Breast epithelium (tissue), 4 donors: ENCODE data around the gene CDH20. TPM values are rescaled to one million over a fixed set of nuclear protein-coding genes. Genes with fewer than 3 reads are reported as not detected.
"Not testable (repeated sequence)": the region's sequence is repeated elsewhere in the genome, so short reads cannot be mapped to it uniquely, and the experiment has no call there.

ENCODE experiments used
- DNase-seq, 2 donors: peaks; one replicate each; pipeline ENCODE4 v3.0.0-alpha.2; 2019; ENCODE audit warnings: low spot score in 2 of 2
- H3K27ac ChIP-seq, 2 donors: fragments of 200-600 bp; sonication (generic) in 1 of 2; one replicate each; pipeline ENCODE4 v1.5.1; 2016 to 2019; ENCODE audit warnings: mild to moderate bottlenecking in 1 of 2
- H3K27me3 ChIP-seq, 2 donors: fragments of 200-600 bp; sonication (generic) in 1 of 2; one replicate each; pipeline versions ENCODE4 v1.5.1 to v1.6.0; 2017 to 2019; ENCODE audit warnings: control low read depth in 1 of 2, mild to moderate bottlenecking in 1 of 2
- H3K36me3 ChIP-seq: fragments of 200-600 bp; one replicate; pipeline ENCODE4 v1.5.1; 2019
- H3K4me1 ChIP-seq, 2 donors: fragments of 200-600 bp; sonication (generic); one replicate each; pipeline ENCODE4 v1.5.1; 2016 to 2019; ENCODE audit warnings: control low read depth in 1 of 2
- H3K4me3 ChIP-seq, 3 donors: fragments of 200-600 bp; sonication (generic); 1 replicate in 2 of 3; 2 replicates in 1 of 3; pipeline ENCODE4 v1.5.1; 2016 to 2019; ENCODE audit warnings: mild to moderate bottlenecking in 3 of 3, moderate library complexity in 2 of 3
- H3K9me3 ChIP-seq, 2 donors: fragments of 200-600 bp; sonication (generic) in 1 of 2; one replicate each; pipeline ENCODE4 v1.5.1; 2016 to 2019; ENCODE audit warnings: control low read depth in 1 of 2
- POLR2A ChIP-seq: fragments of 450-650 bp; IDR thresholded peaks from one replicate; pipeline ENCODE4 v1.6.1; 2016; ENCODE audit warnings: antibody characterized with exemption, mild to moderate bottlenecking, moderate library complexity
- POLR2AphosphoS5 ChIP-seq, 3 donors: sonication (generic); formaldehyde crosslinking; IDR thresholded peaks; one replicate each; pipeline ENCODE4 v1.6.1; 2017; ENCODE audit warnings: antibody characterized with exemption in 3 of 3
- intact Hi-C: fragments of 100-400 bp; cut with DNase I; formaldehyde crosslinking; loops from one replicate; pipeline ENCODE4 v1.15.1; 2023; ENCODE audit warnings: low total_unique reads
- total RNA-seq, 3 donors: library from RNA; depleted of rRNA; stranded (reverse); fragments of >200 nt; gene quantifications; one replicate each; pipeline ENCODE4 v1.1.0, GENCODE V29; 2016
- TF ChIP-seq, protein P1 (sequence below), 3 donors: fragments of 450-650 bp; IDR thresholded peaks; one replicate each; pipeline ENCODE4 v1.5.1; 2016 to 2017; ENCODE audit warnings: antibody characterized with exemption in 3 of 3, mild to moderate bottlenecking in 3 of 3, moderate library complexity in 3 of 3

CDH20 gene
- total RNA-seq, 3 donors from 2014 or later, result 0.66 to 18.1 (median 1.2) TPM

DNA sequence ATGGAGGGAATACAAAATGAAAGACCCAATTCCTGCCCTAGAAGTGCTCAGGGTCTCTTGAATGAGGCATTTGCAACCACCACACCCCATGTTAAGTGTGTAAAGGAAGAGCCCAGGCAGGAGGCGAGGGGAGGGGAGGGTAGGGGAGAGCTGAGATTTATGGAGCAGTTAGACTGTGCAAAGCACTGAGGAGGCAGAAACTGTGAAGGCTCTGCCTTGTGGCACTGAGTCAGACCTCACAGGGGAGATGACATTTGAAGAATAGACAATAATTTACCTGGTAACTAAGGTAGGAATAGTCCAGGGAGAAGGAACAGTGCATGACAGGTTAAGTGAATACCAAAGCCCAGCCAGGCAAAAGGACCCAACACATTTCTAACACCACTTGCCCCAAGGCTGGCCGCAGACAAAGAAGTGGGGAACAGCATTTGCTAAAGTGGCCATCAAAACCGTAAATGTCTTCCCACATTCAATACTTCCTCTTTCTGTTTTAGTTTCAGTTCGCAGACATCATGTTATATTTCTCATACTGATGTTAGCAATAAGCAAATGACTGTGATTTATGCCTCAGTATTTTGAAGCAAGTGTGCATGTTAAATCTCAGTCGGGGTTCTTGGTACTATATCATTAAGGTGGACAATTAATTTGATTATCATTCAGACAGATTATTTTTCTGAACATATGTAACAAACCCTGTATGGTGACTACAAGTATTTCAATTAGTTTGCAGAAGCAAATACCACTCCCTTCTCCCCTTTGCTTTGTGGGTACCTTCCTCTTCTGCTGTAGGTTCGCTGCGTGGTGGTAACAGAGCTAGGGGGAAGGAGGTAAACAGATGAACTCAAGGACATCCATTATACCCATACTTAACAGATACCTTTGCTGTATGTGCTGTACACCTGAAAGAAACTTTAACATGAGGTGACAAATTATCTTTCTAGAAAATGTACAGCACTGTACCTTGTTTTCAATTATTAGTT lies 27.5 kb downstream of the CDH20 start:
- Histone ChIP-seq H3K36me3 (no peaks in the 10 kb centered on the region), H3K4me1 (no peaks in the 10 kb centered on the region), H3K27ac (no peak overlapping the region), H3K9me3 (no peaks in the 10 kb centered on the region), H3K27me3 (no peaks in the 10 kb centered on the region), H3K4me3 (no peak overlapping the region)
- intact Hi-C loops, result no loop called here
- no peak for DNase-seq
- TF ChIP-seq POLR2AphosphoS5 (IDR thresholded peaks at IDR 0.05) (no peak), POLR2A (no peak)
- TF ChIP-seq, protein P1, sequence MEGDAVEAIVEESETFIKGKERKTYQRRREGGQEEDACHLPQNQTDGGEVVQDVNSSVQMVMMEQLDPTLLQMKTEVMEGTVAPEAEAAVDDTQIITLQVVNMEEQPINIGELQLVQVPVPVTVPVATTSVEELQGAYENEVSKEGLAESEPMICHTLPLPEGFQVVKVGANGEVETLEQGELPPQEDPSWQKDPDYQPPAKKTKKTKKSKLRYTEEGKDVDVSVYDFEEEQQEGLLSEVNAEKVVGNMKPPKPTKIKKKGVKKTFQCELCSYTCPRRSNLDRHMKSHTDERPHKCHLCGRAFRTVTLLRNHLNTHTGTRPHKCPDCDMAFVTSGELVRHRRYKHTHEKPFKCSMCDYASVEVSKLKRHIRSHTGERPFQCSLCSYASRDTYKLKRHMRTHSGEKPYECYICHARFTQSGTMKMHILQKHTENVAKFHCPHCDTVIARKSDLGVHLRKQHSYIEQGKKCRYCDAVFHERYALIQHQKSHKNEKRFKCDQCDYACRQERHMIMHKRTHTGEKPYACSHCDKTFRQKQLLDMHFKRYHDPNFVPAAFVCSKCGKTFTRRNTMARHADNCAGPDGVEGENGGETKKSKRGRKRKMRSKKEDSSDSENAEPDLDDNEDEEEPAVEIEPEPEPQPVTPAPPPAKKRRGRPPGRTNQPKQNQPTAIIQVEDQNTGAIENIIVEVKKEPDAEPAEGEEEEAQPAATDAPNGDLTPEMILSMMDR (IDR thresholded peaks at IDR 0.05), result no peak

- Histone ChIP-seq H3K4me1 (no peaks in the 10 kb centered on the region), H3K27me3 (no peaks in the 10 kb centered on the region), H3K9me3 (no peaks in the 10 kb centered on the region), H3K4me3 (no peak overlapping the region), H3K36me3 (no peaks in the 10 kb centered on the region), H3K27ac (no peak overlapping the region)
- no peak for TF ChIP-seq POLR2A
- TF ChIP-seq, protein P1 (IDR thresholded peaks at IDR 0.05), result no peak
- TF ChIP-seq POLR2AphosphoS5 (IDR thresholded peaks at IDR 0.05), result no peak
- intact Hi-C loops, result no loop called here
- no peak for DNase-seq
Measured at GRCh38 chr18:61362511-61362910, 29.3 kb downstream of the CDH20 start.

DNA sequence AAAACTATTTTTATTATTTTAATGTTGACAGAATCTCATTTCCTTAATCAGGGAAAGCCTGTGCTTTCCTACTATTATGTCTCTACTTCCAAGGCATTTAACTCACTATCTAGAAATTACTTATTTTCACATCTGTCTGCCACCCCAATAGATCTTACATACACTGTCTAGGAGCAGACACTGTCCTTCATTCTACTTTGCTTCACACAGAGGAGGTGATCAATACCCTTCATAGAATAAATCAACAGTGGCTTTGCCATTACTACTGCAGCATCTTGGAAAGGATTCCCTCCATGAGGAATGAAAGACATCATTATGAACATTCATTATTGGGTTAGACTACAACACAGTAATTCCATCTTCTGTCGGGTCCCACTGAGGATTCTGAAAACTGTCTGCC lies 31.7 kb downstream of the CDH20 start:
- no peak overlapping the region for H3K27ac ChIP-seq
- intact Hi-C loops, result no loop called here
- no peaks in the 10 kb centered on the region for H3K9me3 ChIP-seq
- H3K4me3 ChIP-seq, result no peak overlapping the region
- no peaks in the 10 kb centered on the region for H3K36me3 ChIP-seq
- TF ChIP-seq POLR2AphosphoS5 (IDR thresholded peaks at IDR 0.05) (no peak), POLR2A (no peak)
- TF ChIP-seq, protein P1 (IDR thresholded peaks at IDR 0.05), result no peak
- no peaks in the 10 kb centered on the region for H3K27me3 ChIP-seq
- H3K4me1 ChIP-seq, result no peaks in the 10 kb centered on the region
- no peak for DNase-seq

- Histone ChIP-seq H3K27me3 (no peaks in the 10 kb centered on the region), H3K9me3 (no peaks in the 10 kb centered on the region), H3K36me3 (no peaks in the 10 kb centered on the region), H3K4me1 (no peaks in the 10 kb centered on the region), H3K27ac (no peak overlapping the region), H3K4me3 (no peak overlapping the region)
- TF ChIP-seq POLR2A, result no peak
- no peak for TF ChIP-seq POLR2AphosphoS5 (IDR thresholded peaks at IDR 0.05)
- TF ChIP-seq, protein P1 (IDR thresholded peaks at IDR 0.05), result no peak
- DNase-seq, result no peak
- intact Hi-C loops, result no loop called here
Measured at GRCh38 chr18:61368001-61368400, 34.8 kb downstream of the CDH20 start.

- H3K4me1 ChIP-seq, H3K9me3 ChIP-seq, intact Hi-C loops, H3K36me3 ChIP-seq, H3K27ac ChIP-seq, DNase-seq, H3K27me3 ChIP-seq, H3K4me3 ChIP-seq: not testable (repeated sequence)
Measured at GRCh38 chr18:61369671-61370070, 36.4 kb downstream of the CDH20 start.
